Parathyroid adenoma (tissue), 2 donors: ENCODE data around the gene EPM2A.

Experiments
- H2AFZ ChIP-seq: fragments of 300-600 bp; sonication (generic); one replicate; pipeline ENCODE4 v1.7.0; 2017; ENCODE audit warnings: antibody characterized with exemption, mild to moderate bottlenecking
- H3K27ac ChIP-seq: fragments of 300-600 bp; sonication (generic); one replicate; pipeline ENCODE4 v1.7.0; 2017
- H3K27me3 ChIP-seq: fragments of 300-600 bp; sonication (generic); one replicate; pipeline ENCODE4 v1.7.0; 2017; ENCODE audit warnings: low read length; ENCODE audit not compliant: control insufficient read depth, insufficient read depth
- H3K36me3 ChIP-seq: fragments of 300-600 bp; sonication (generic); one replicate; pipeline ENCODE4 v1.7.0; 2017; ENCODE audit warnings: low read length; ENCODE audit not compliant: control insufficient read depth, insufficient read depth
- H3K4me1 ChIP-seq: fragments of 300-600 bp; sonication (generic); one replicate; pipeline ENCODE4 v1.7.0; 2017; ENCODE audit warnings: control low read depth
- H3K4me2 ChIP-seq: fragments of 300-600 bp; sonication (generic); one replicate; pipeline ENCODE4 v1.7.0; 2017; ENCODE audit warnings: low read length
- H3K4me3 ChIP-seq: fragments of 300-600 bp; sonication (generic); one replicate; pipeline ENCODE4 v1.7.0; 2017; ENCODE audit warnings: low read depth, low read length
- H3K79me2 ChIP-seq: fragments of 300-600 bp; sonication (generic); one replicate; pipeline ENCODE4 v1.7.0; 2017; ENCODE audit warnings: control low read depth
- H3K9ac ChIP-seq: fragments of 300-600 bp; sonication (generic); one replicate; pipeline ENCODE4 v1.7.0; 2017; ENCODE audit warnings: mild to moderate bottlenecking
- H3K9me3 ChIP-seq: fragments of 300-600 bp; sonication (generic); one replicate; pipeline ENCODE4 v1.7.0; 2017; ENCODE audit warnings: low read length; ENCODE audit not compliant: control insufficient read depth
- CTCF ChIP-seq: fragments of 300-600 bp; sonication (generic); IDR thresholded peaks from one replicate; pipeline ENCODE4 v1.7.0; 2017; ENCODE audit warnings: antibody characterized with exemption, mild to moderate bottlenecking
- donor health status: primary hyperparathyroidism.

Gene EPM2A

GRCh38 chr6:145755682-145756081 is 20.4 kb upstream of the EPM2A start:
- Histone ChIP-seq H3K27ac (no peak overlapping the region), H3K9ac (no peak overlapping the region), H3K4me1 (no peaks in the 10 kb centered on the region), H3K4me2 (no peak overlapping the region), H3K27me3 (no peaks in the 10 kb centered on the region), H3K4me3 (no peak overlapping the region), H2AFZ (no peak overlapping the region), H3K9me3 (no peaks in the 10 kb centered on the region), H3K79me2 (no peaks in the 10 kb centered on the region), H3K36me3 (no peaks in the 10 kb centered on the region)
- no peak for TF ChIP-seq CTCF

- Histone ChIP-seq H3K9ac (no peak overlapping the region), H3K27ac (no peak overlapping the region), H3K4me2 (no peak overlapping the region), H2AFZ (no peak overlapping the region), H3K4me3 (no peak overlapping the region), H3K79me2 (no peaks in the 10 kb centered on the region), H3K27me3 (no peaks in the 10 kb centered on the region), H3K9me3 (no peaks in the 10 kb centered on the region), H3K36me3 (no peaks in the 10 kb centered on the region), H3K4me1 (no peaks in the 10 kb centered on the region)
- TF ChIP-seq CTCF = no peak
Observed at GRCh38 chr6:145752638-145753037, 17.3 kb upstream of the EPM2A start.

GRCh38 chr6:145749632-145750031 is 14.3 kb upstream of the EPM2A start:
- TF ChIP-seq CTCF = no peak
- Histone ChIP-seq H3K4me2 (no peak overlapping the region), H3K27me3 (no peaks in the 10 kb centered on the region), H3K4me3 (no peak overlapping the region), H3K27ac (no peak overlapping the region), H3K9ac (no peak overlapping the region), H3K4me1 (no peaks in the 10 kb centered on the region), H3K36me3 (no peaks in the 10 kb centered on the region), H2AFZ (peak overlapping the region; percentile 17), H3K79me2 (no peaks in the 10 kb centered on the region), H3K9me3 (no peaks in the 10 kb centered on the region)

GRCh38 chr6:145745861-145746260 is 10.5 kb upstream of the EPM2A start:
- Histone ChIP-seq H3K4me3 (no peak overlapping the region), H3K9me3 (no peaks in the 10 kb centered on the region), H3K79me2 (no peaks in the 10 kb centered on the region), H3K36me3 (no peaks in the 10 kb centered on the region), H3K4me1 (no peaks in the 10 kb centered on the region), H2AFZ (no peak overlapping the region), H3K4me2 (no peak overlapping the region), H3K27me3 (no peaks in the 10 kb centered on the region), H3K27ac (no peak overlapping the region), H3K9ac (no peak overlapping the region)
- TF ChIP-seq CTCF = no peak

- Histone ChIP-seq H3K4me3 (no peak overlapping the region), H3K4me2 (no peak overlapping the region), H3K27me3 (no peaks in the 10 kb centered on the region), H3K27ac (no peak overlapping the region), H3K4me1 (no peaks in the 10 kb centered on the region), H3K36me3 (no peaks in the 10 kb centered on the region), H3K9ac (no peak overlapping the region), H3K79me2 (no peaks in the 10 kb centered on the region), H3K9me3 (no peaks in the 10 kb centered on the region), H2AFZ (no peak overlapping the region)
- no peak for TF ChIP-seq CTCF
Observed at GRCh38 chr6:145744619-145745018, 9.3 kb upstream of the EPM2A start.
